Stimulated activated CD4-positive, alpha-beta T cell treated with anti-CD3 and anti-CD28 coated beads, Interleukin-12 subunit alpha, Interleukin-12 subunit beta, amount 100 ng/mL, for 4 hours (primary cell): Measurements from ENCODE around the gene IGSF21.

Source experiments
- DNase-seq: peaks from one replicate; pipeline ENCODE4 v3.0.0-alpha.2; 2020

Gene IGSF21

GRCh38 chr1:18107369-18108298 lies at the start of gene IGSF21:
IGSF21 (plus strand) TSS chr1:18107798; CDS start chr1:18108129, 331 bp downstream.
- DNase-seq, result no peak

- DNase-seq, result no peak
Measured at GRCh38 chr1:18058206-18058921, 49.2 kb upstream of the IGSF21 start.

- no peak for DNase-seq
Measured at GRCh38 chr1:18058981-18059605, 48.5 kb upstream of the IGSF21 start.

GRCh38 chr1:18060366-18060765 lies 47.2 kb upstream of the IGSF21 start:
- DNase-seq, result no peak

GRCh38 chr1:18062185-18062584 lies 45.4 kb upstream of the IGSF21 start:
- no peak for DNase-seq

- DNase-seq, result no peak
Measured at GRCh38 chr1:18064534-18064933, 43.1 kb upstream of the IGSF21 start.

- DNase-seq, result no peak
Measured at GRCh38 chr1:18066576-18066975, 41.0 kb upstream of the IGSF21 start.

- DNase-seq, result no peak
Measured at GRCh38 chr1:18069903-18070302, 37.7 kb upstream of the IGSF21 start.

GRCh38 chr1:18072066-18072465 lies 35.5 kb upstream of the IGSF21 start:
- DNase-seq, result no peak

GRCh38 chr1:18073066-18073642 lies 34.4 kb upstream of the IGSF21 start:
- no peak for DNase-seq

GRCh38 chr1:18077657-18078215 lies 29.9 kb upstream of the IGSF21 start:
- DNase-seq, result no peak

- no peak for DNase-seq
Measured at GRCh38 chr1:18079941-18080735, 27.5 kb upstream of the IGSF21 start.

GRCh38 chr1:18085387-18086074 lies 22.1 kb upstream of the IGSF21 start:
- no peak for DNase-seq

GRCh38 chr1:18088077-18088594 lies 19.5 kb upstream of the IGSF21 start:
- no peak for DNase-seq

GRCh38 chr1:18089488-18089887 lies 18.1 kb upstream of the IGSF21 start:
- DNase-seq, result no peak

- DNase-seq, result no peak
Measured at GRCh38 chr1:18090636-18091035, 17.0 kb upstream of the IGSF21 start.

- no peak for DNase-seq
Measured at GRCh38 chr1:18091660-18092446, 15.7 kb upstream of the IGSF21 start.

GRCh38 chr1:18093193-18093592 lies 14.4 kb upstream of the IGSF21 start:
- no peak for DNase-seq

- no peak for DNase-seq
Measured at GRCh38 chr1:18093646-18094045, 14.0 kb upstream of the IGSF21 start.

GRCh38 chr1:18094096-18094495 lies 13.5 kb upstream of the IGSF21 start:
- DNase-seq, result no peak
